GM12865 (cell line): ENCODE results near the gene KCND1.

Experiments used
- DNase-seq: peaks from one replicate; pipeline ENCODE4 v3.0.0; 2010; ENCODE audit warnings: low read depth
- H3K4me3 ChIP-seq: 2 replicates; pipeline ENCODE4 v1.5.1; 2011; ENCODE audit warnings: mild to moderate bottlenecking, low read depth, low read length, control low read depth
- TF ChIP-seq, protein P1 (sequence below): IDR thresholded peaks from 2 replicates; pipeline ENCODE4 v1.5.1; 2011; ENCODE audit warnings: low read length, control low read depth, low read depth, inconsistent platforms; ENCODE audit not compliant: insufficient read depth; ENCODE audit errors: missing control alignments

The KCND1 gene

DNA sequence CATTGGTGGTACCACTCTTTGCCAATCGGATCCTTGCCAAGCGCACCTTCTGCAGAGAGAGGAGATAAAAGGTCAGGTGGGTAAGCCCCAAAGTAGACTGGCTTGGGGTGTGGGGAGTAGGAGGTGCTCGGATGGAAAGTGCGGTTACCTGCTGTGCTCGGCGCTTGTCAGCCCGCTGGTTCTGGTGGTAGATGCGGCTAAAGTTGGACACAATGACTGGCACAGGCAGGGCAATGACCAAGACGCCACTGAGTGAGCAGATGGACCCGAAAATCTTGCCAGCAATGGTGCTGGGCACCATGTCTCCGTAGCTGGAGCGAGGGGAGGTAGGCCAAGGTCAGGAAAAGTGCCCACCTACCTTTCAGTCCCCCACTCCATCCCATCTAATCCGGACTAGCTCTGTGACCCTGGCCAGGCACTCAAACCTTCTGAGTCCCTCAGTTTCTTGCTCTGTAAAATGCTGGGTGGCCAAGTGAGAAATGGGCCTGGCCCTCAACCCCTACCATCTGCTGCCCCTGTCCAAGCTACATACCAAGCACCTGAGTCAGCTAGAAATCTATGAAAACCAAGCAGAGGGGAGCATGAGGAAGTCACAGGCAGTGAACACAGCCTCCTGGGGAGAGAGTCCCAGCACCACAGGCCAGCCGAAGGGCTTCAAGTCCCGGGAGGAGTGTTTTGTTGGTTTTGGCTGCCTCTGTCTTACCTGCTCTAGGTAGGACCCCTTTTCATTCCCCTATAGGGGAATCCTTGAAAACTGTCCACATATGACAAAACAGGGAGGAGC lies 4.7 kb downstream of the KCND1 start:
- H3K4me3 ChIP-seq = no peak overlapping the region
- no peak for DNase-seq
- TF ChIP-seq, protein P1, sequence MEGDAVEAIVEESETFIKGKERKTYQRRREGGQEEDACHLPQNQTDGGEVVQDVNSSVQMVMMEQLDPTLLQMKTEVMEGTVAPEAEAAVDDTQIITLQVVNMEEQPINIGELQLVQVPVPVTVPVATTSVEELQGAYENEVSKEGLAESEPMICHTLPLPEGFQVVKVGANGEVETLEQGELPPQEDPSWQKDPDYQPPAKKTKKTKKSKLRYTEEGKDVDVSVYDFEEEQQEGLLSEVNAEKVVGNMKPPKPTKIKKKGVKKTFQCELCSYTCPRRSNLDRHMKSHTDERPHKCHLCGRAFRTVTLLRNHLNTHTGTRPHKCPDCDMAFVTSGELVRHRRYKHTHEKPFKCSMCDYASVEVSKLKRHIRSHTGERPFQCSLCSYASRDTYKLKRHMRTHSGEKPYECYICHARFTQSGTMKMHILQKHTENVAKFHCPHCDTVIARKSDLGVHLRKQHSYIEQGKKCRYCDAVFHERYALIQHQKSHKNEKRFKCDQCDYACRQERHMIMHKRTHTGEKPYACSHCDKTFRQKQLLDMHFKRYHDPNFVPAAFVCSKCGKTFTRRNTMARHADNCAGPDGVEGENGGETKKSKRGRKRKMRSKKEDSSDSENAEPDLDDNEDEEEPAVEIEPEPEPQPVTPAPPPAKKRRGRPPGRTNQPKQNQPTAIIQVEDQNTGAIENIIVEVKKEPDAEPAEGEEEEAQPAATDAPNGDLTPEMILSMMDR = no peak

DNA sequence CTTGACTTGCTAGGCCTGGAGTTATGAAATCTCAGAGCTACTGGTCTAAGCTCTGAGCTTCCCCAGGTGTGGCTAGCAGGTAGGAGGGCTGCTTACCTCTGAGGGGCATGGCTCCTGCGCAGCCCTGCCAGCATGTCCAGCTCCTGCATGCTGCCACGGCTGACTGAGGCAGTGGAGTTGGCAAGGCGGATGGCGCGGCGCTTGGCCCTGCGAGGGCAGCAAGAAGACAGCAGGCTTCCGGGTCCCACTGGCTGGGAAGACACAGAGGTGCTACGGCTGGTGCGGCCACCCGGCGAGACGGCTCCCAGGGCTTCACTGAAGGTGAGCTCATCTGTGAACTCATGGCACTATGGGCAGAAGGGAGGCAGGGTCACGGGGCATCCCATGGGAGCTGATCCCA lies 5.7 kb downstream of the KCND1 start:
- no peak for DNase-seq
- TF ChIP-seq, protein P1 = no peak
- H3K4me3 ChIP-seq = no peak overlapping the region

DNA sequence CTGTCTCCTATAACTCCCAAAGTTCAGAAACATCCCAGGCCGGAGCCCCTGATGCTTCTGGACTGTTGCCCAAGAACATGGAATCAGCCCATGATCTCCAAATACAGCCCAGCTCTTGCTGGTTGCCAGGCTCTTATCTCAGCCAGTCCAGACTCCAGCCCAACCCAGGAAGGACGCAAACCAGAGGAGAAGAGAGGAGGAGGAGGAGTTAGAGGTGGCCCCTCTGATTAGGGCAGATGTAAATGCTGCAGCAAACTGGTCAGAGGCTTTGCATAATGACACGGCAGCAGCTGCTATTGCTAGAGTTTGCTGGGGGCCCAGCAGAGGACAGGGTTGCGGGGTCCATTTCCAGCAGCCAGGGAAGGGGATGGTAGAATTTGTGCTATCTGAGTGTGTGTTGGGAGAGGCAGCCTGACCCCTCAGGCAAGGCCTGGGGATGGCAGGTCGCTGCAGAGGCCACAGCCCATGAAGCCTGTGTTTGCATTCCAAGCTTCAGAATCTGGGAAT lies 10.0 kb downstream of the KCND1 start:
- no peak for DNase-seq
- no peak overlapping the region for H3K4me3 ChIP-seq
- TF ChIP-seq, protein P1 = no peak

DNA sequence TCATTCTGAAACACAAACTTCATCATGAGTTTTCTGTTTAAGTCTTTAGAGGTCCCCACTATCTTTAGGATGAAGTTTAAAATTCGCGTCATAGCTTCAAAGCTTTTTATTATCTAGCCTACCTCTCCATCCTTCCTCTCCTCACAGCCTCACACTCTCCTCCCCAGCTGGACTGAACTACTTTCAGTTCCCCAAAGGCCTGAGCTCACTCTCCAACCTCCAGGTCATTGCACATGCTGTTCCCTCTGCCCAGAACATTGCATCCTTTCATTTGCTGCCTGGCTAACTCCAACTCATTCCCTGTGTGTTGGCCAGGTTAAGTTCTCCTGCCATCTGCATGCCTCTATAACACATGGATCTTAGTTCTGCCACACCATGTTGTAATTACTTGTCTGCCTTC lies 11.4 kb downstream of the KCND1 start:
- no peak overlapping the region for H3K4me3 ChIP-seq
- TF ChIP-seq, protein P1 = no peak
- no peak for DNase-seq

DNA sequence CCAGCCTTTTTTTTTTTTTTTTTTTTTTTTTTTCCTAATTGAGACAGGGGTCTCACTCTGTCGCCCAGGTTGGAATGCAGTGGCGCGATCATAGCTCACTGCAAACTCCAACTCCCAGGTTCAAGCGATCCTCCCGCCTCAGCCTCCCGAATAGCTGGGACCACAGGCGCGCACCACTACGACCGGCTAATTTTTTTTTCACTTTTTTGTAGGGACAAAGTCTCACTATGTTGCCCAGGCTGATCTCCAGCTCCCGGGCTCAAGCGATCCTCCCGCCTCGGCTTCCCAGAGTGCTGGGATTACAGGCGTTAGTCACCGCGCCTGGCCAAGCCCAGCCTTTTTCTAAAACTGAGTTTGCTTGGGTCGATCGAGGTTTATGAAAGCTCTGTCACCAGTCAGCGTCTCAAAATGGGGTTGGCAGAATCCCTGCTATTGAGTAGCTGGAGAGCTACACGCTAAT lies 13.0 kb downstream of the KCND1 start:
- peak overlapping the region; percentile 70 for H3K4me3 ChIP-seq
- DNase-seq = no peak
- TF ChIP-seq, protein P1 = no peak

DNA sequence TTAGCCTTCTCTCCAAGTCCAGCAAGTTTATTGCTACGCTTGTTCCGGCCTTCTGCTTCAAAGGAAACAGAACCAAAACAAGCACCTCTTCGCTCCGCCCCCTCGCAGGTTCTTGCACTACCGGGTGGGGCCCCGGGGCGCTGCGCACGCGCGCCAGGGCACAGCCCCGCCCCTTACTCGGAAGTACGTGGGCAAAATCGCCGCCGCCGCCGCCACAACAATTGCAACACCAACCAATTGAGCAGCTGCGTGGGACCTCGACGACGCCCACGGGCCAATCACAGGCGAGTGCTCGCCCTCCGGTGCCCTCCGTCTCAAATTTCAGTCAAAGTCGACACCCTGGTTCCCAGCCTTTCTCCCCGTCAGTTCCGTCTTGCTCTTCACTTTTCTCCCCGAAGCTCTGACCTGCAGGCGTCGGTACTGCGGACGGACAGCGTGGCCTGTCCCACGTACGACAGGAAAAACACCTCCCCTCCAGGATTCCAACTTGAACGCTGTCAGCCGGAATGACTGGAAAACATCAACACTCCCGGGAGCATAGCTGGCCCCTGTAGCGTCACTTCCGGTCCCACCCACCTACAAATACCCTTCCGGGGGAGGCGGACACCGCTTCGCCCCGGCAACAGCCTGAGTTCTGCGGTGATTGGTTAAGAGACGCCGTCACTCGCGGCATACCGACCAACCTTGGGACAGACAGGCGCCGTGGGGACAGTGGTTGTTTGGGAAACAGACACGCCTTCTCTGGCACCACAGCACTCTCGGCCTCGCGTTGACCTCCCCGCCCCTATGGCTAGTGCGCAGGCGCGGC lies 13.6 kb downstream of the KCND1 start:
- peak overlapping the region; percentile 73 for H3K4me3 ChIP-seq
- TF ChIP-seq, protein P1 = no peak
- DNase-seq = peak; percentile 98
